HepG2 (cell line): ENCODE data around the gene CYP26A1. TPM values are rescaled to one million over a fixed set of nuclear protein-coding genes. Genes with fewer than 3 reads are reported as not detected.
A peak's percentile ranks its signal among the peaks of the same experiment; 100 is the strongest.

ENCODE experiments used
- ATAC-seq: fragments of 200-7000 bp; cut with Tn5 transposase; 3 replicates; pipeline ENCODE4 v1.9.1; 2020; ENCODE audit warnings: mild to moderate bottlenecking, moderate library complexity
- BruUV-seq: library from RNA; stranded (reverse); fragments of 400-500 nt; replicated peaks from 2 replicates; lab custom pipeline; 2021; lab: Mats Ljungman, UMichigan
- CTCF ChIA-PET: fragments of 300-600 bp; formaldehyde crosslinking; extraction: SDS; loops from one replicate; lab custom pipeline; 2021; ENCODE audit warnings: low total read pairs, inconsistent platforms, low intra/inter-chr PET ratio; lab: Yijun Ruan, JAX
- POLR2A ChIA-PET: fragments of 350-600 bp; sonication (Branson Sonifier 250); formaldehyde crosslinking; loops from one replicate; lab custom pipeline; 2020; ENCODE audit warnings: antibody characterized with exemption, inconsistent platforms; lab: Yijun Ruan, JAX
- DNase-seq: peaks from one replicate; pipeline ENCODE4 v3.0.0-alpha.2; 2015; ENCODE audit warnings: low spot score
- FAIRE-seq: peaks from 3 replicates; lab custom pipeline; 2011; peaks lifted over from hg19 to GRCh38; lab: Jason Lieb, UNC
- H2AFZ ChIP-seq: one replicate; pipeline ENCODE4 v1.6.1; 2011; ENCODE audit warnings: low read length, inconsistent platforms
- H3K27ac ChIP-seq: fragments of 300-600 bp; 3 replicates; pipeline ENCODE4 v1.8.0; 2011; ENCODE audit warnings: mixed run types, mild to moderate bottlenecking, mixed read lengths, low read length, inconsistent platforms; ENCODE audit not compliant: insufficient read depth; ENCODE audit errors: extremely low read length
- H3K27me3 ChIP-seq, 2 experiments: fragments of 200-600 bp in 1 of 2; 2 replicates in 1 of 2; 3 replicates in 1 of 2; pipeline versions ENCODE4 v1.6.0 to v1.8.0; 2011; ENCODE audit warnings: low read length in 2 of 2, mild to moderate bottlenecking in 2 of 2, moderate library complexity in 2 of 2, inconsistent platforms in 1 of 2; ENCODE audit not compliant: insufficient read depth in 2 of 2, control insufficient read depth in 1 of 2
- H3K36me3 ChIP-seq, 2 experiments: fragments of 200-600 bp in 1 of 2; replicated peaks in 1 of 2; 2 replicates in 1 of 2; 3 replicates in 1 of 2; pipeline versions ENCODE4 v1.5.1 to v1.8.0; 2011; ENCODE audit warnings: low read length in 2 of 2, inconsistent platforms in 1 of 2; ENCODE audit not compliant: insufficient read depth in 2 of 2, control insufficient read depth in 1 of 2
- H3K4me1 ChIP-seq: 2 replicates; pipeline ENCODE4 v1.5.1; 2012; ENCODE audit warnings: low read length, inconsistent platforms; ENCODE audit not compliant: insufficient read depth
- H3K4me2 ChIP-seq: 2 replicates; pipeline ENCODE4 v1.6.0; 2011; ENCODE audit warnings: low read depth, low read length, inconsistent platforms
- H3K4me3 ChIP-seq, 3 experiments: fragments of 200-600 bp in 1 of 3; sonication (generic), shearing (Covaris generic) in 1 of 3; replicated peaks in 1 of 3; 2 replicates each; pipeline ENCODE4 v1.5.1; 2011 to 2016; ENCODE audit warnings: low read length in 3 of 3, inconsistent platforms in 2 of 3, low read depth in 2 of 3, mild to moderate bottlenecking in 2 of 3, control low read depth in 1 of 3, mixed read lengths in 1 of 3; ENCODE audit not compliant: insufficient read depth in 1 of 3
- H3K79me2 ChIP-seq: one replicate; pipeline ENCODE4 v1.6.1; 2011; ENCODE audit warnings: low read length, inconsistent platforms; ENCODE audit not compliant: insufficient read depth
- H3K9ac ChIP-seq: 2 replicates; pipeline ENCODE4 v1.6.0; 2011; ENCODE audit warnings: mild to moderate bottlenecking, low read depth, low read length, inconsistent platforms; ENCODE audit not compliant: insufficient read depth
- H3K9me3 ChIP-seq: 2 replicates; pipeline ENCODE4 v1.5.1; 2012; ENCODE audit warnings: mild to moderate bottlenecking, low read length
- H4K20me1 ChIP-seq: 2 replicates; pipeline ENCODE4 v1.6.0; 2011; ENCODE audit warnings: inconsistent platforms, mild to moderate bottlenecking, low read length, moderate library complexity; ENCODE audit not compliant: insufficient read depth
- AKAP8 ChIP-seq: sonication (generic); formaldehyde crosslinking; IDR thresholded peaks from 2 replicates; pipeline ENCODE4 v1.5.1; 2020; ENCODE audit warnings: mild to moderate bottlenecking, missing genetic modification reagents
- ARID2 ChIP-seq: sonication (generic); formaldehyde crosslinking; IDR thresholded peaks from 2 replicates; pipeline ENCODE4 v1.8.1; 2022; ENCODE audit warnings: mild to moderate bottlenecking, missing genetic modification reagents, borderline replicate concordance
- DMAP1 ChIP-seq: IDR thresholded peaks from 2 replicates; pipeline ENCODE4 v1.6.1; 2016
- EP300 ChIP-seq, 3 experiments: sonication (generic) in 1 of 3; formaldehyde crosslinking in 1 of 3; IDR thresholded peaks; 2 replicates each; pipeline versions ENCODE4 v1.5.1 to v1.6.1; 2011 to 2020; ENCODE audit warnings: low read depth in 2 of 3, low read length in 2 of 3, borderline replicate concordance in 1 of 3, improper control_type of control experiment in 1 of 3, mild to moderate bottlenecking in 1 of 3, missing genetic modification reagents in 1 of 3, moderate library complexity in 1 of 3
- GMEB1 ChIP-seq: sonication (generic); formaldehyde crosslinking; IDR thresholded peaks from 2 replicates; pipeline ENCODE4 v1.5.1; 2020; ENCODE audit warnings: missing genetic modification reagents, mild to moderate bottlenecking, borderline replicate concordance
- GTF2F1 ChIP-seq: fragments of 150-350 bp; IDR thresholded peaks from 2 replicates; pipeline ENCODE4 v1.6.1; 2014; ENCODE audit warnings: low read length
- HNRNPLL ChIP-seq: fragments of 200-400 bp; formaldehyde crosslinking; IDR thresholded peaks from 2 replicates; pipeline ENCODE4 v1.6.1; 2017; ENCODE audit warnings: mild to moderate bottlenecking, low read depth, low read length; ENCODE audit not compliant: poor library complexity, severe bottlenecking
- MEIS2 ChIP-seq: sonication (generic); formaldehyde crosslinking; IDR thresholded peaks from 2 replicates; pipeline ENCODE4 v1.9.0; 2021; ENCODE audit warnings: mild to moderate bottlenecking, missing genetic modification reagents
- PCBP1 ChIP-seq: fragments of 200-400 bp; formaldehyde crosslinking; IDR thresholded peaks from 2 replicates; pipeline ENCODE4 v1.6.1; 2017; ENCODE audit warnings: mild to moderate bottlenecking, low read depth, low read length, borderline replicate concordance
- PHF8 ChIP-seq: sonication (generic); formaldehyde crosslinking; IDR thresholded peaks from 2 replicates; pipeline ENCODE4 v1.5.0; 2020; ENCODE audit warnings: missing genetic modification reagents
- SMAD3 ChIP-seq: sonication (generic); formaldehyde crosslinking; IDR thresholded peaks from 2 replicates; pipeline ENCODE4 v1.4.0; 2020; ENCODE audit warnings: missing genetic modification reagents
- SNAPC2 ChIP-seq: sonication (generic); formaldehyde crosslinking; IDR thresholded peaks from 2 replicates; pipeline ENCODE4 v1.8.1; 2022; ENCODE audit warnings: mild to moderate bottlenecking, missing genetic modification reagents
- TEAD3 ChIP-seq: optimal IDR thresholded peaks from 2 replicates; pipeline ENCODE3; 2016; ENCODE audit warnings: borderline replicate concordance
- ZFP62 ChIP-seq: sonication (generic); formaldehyde crosslinking; IDR thresholded peaks from 2 replicates; pipeline ENCODE4 v1.4.0; 2020; ENCODE audit warnings: missing genetic modification reagents
- ZMYM3 ChIP-seq: sonication (generic); formaldehyde crosslinking; IDR thresholded peaks from 2 replicates; pipeline ENCODE4 v1.5.1; 2020; ENCODE audit warnings: mild to moderate bottlenecking, missing genetic modification reagents
- ZNF296 ChIP-seq: sonication (generic); formaldehyde crosslinking; conservative IDR thresholded peaks from 2 replicates; pipeline ENCODE4 v1.5.0; 2020; ENCODE audit warnings: mild to moderate bottlenecking, missing genetic modification reagents
- ZNF564 ChIP-seq: sonication (generic); formaldehyde crosslinking; IDR thresholded peaks from 2 replicates; pipeline ENCODE4 v1.8.1; 2023; ENCODE audit warnings: mild to moderate bottlenecking, missing genetic modification reagents
- ZNF850 ChIP-seq: sonication (generic); formaldehyde crosslinking; conservative IDR thresholded peaks from 2 replicates; pipeline ENCODE4 v1.9.0; 2021; ENCODE audit warnings: mild to moderate bottlenecking, missing genetic modification reagents
- ZNF891 ChIP-seq: sonication (generic); formaldehyde crosslinking; IDR thresholded peaks from 2 replicates; pipeline ENCODE4 v1.5.0; 2020; ENCODE audit warnings: mild to moderate bottlenecking, missing genetic modification reagents
- WGBS: methylation state at CpG from one replicate; pipeline ENCODE4 v1.1.6; 2017; ENCODE audit warnings: low lambda C conversion rate; 5-methylcytosine and 5-hydroxymethylcytosine counted together
- in situ Hi-C: cut with HindIII; loops from 2 replicates; pipeline ENCODE4 v1.10.0; 2017; ENCODE audit warnings: low pct_unique_long_range_greater_than_20kb; ENCODE audit not compliant: extremely low pct_ligation_motif_present
- intact Hi-C: fragments of 100-400 bp; cut with micrococcal nuclease; formaldehyde crosslinking; loops from one replicate; pipeline ENCODE4 v1.10.0; 2022; ENCODE audit not compliant: unreplicated experiment
- polyA plus RNA-seq, 8 experiments: library from polyadenylated mRNA; depleted of rRNA in 3 of 8; stranded (reverse) in 7 of 8; unstranded in 1 of 8; fragments of >200 nt; fragmentation: Illumina TruSeq in 4 of 8; extraction: Trizol in 4 of 8; gene quantifications; 2 replicates each; pipeline versions ENCODE4 v1.2.1 to v1.2.3, GENCODE V29; 2011 to 2016; ENCODE audit warnings: low read depth in 4 of 8, missing spikeins in 1 of 8, mixed read lengths in 1 of 8; ENCODE audit not compliant: insufficient read depth in 1 of 8
- total RNA-seq, 5 experiments: library from RNA; depleted of rRNA; stranded (reverse); fragments of >200 nt; fragmentation: Illumina TruSeq; extraction: Trizol; gene quantifications; 2 replicates each; pipeline ENCODE4 v1.2.3, GENCODE V29; 2016; ENCODE audit warnings: low read depth in 1 of 5
- TF ChIP-seq, protein P1 (sequence below): conservative IDR thresholded peaks from 2 replicates; pipeline ENCODE4 v1.6.1; 2018; ENCODE audit warnings: missing genetic modification reagents
- TF ChIP-seq, protein P2 (sequence below): sonication (generic); IDR thresholded peaks from 2 replicates; pipeline ENCODE4 v1.6.1; 2016; ENCODE audit warnings: low read depth, borderline replicate concordance

The CYP26A1 gene
- total and polyA plus RNA-seq, 2 of the 13 experiments (the other 11 are each of a cell fraction or from before 2014, with no cell fraction given) = 0.15 TPM; not detected in 1

DNA sequence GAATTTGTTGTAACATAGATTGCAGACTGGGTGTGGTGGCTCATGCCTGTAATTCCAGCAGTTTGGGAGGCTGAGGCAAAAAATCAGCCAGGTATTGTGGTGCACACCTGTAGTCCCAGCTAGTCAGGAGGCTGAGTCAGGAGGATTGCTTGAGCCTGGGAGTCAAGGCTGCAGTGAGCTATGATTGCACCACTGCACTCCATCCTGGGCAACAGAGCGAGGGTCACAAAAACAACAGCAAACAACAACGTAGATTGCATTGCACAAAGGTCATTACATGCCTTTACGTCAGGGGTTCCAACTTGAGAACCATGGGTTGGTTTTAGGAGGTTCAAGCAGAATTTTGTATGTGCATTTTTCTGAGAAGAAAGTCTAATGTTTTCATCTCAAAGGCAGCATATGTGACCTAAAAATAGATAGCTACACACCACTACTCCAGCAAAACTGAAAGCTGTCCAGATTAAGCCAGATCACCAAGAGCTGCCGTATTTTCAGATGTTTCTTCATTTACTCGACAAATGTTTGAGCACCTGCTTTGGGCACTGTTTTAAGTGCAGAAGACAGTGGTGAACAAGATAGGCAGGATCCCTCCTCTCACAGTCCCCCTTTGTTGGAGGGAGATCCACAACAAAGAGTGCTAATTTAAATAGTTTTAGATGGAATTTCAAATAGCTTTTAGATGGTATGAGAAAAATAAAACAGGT lies 41.4 kb upstream of the CYP26A1 start (continued):
- TF ChIP-seq ZNF296 (no peak), GMEB1 (CRISPR knock-in tag) (no peak), ZMYM3 (CRISPR knock-in tag) (peak; percentile 94), SNAPC2 (CRISPR knock-in tag) (no peak), SMAD3 (CRISPR knock-in tag) (no peak), AKAP8 (CRISPR knock-in tag) (no peak), PHF8 (CRISPR knock-in tag) (no peak)

- H4K20me1 ChIP-seq = no peaks in the 10 kb centered on the region
- peak; percentile 64 for DNase-seq
- in situ Hi-C loops = no loop called here
- no peaks in the 10 kb centered on the region for H3K9me3 ChIP-seq
- peak overlapping the region; percentile 53 for H3K4me2 ChIP-seq
- H3K79me2 ChIP-seq = no peaks in the 10 kb centered on the region
- BruUV-seq = no TSS peak
- no peak overlapping the region for H2AFZ ChIP-seq
- no peak overlapping the region; the same call in 1 of the 2 replicates for H3K9ac ChIP-seq
- no peaks in the 10 kb centered on the region for H3K27me3 ChIP-seq
- FAIRE-seq = peak; percentile 37
- ATAC-seq = peak; percentile 92
- POLR2A ChIA-PET = no interaction called here
- H3K4me3 ChIP-seq = no peak overlapping the region
- CTCF ChIA-PET = no interaction called here
- intact Hi-C loops = loop anchor here (10.0 kb wide), 1 partner anchor 138 kb away; no protein-coding TSS in a partner anchor
- no peaks in the 10 kb centered on the region for H3K36me3 ChIP-seq
- 3% methylated on average over 1 of the region's 1 CpG for WGBS
- peaks cover 36% of the 10 kb centered on the region for H3K4me1 ChIP-seq
- peak overlapping the region; percentile 79 for H3K27ac ChIP-seq
- TF ChIP-seq, protein P1, sequence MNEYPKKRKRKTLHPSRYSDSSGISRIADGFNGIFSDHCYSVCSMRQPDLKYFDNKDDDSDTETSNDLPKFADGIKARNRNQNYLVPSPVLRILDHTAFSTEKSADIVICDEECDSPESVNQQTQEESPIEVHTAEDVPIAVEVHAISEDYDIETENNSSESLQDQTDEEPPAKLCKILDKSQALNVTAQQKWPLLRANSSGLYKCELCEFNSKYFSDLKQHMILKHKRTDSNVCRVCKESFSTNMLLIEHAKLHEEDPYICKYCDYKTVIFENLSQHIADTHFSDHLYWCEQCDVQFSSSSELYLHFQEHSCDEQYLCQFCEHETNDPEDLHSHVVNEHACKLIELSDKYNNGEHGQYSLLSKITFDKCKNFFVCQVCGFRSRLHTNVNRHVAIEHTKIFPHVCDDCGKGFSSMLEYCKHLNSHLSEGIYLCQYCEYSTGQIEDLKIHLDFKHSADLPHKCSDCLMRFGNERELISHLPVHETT (CRISPR knock-in tag) = no peak
- peak; percentile 79 for TF ChIP-seq TEAD3 (CRISPR knock-in tag)
- TF ChIP-seq MEIS2 (CRISPR knock-in tag) = no peak
- no peak for TF ChIP-seq ZNF850 (CRISPR knock-in tag)
- TF ChIP-seq, protein P2, sequence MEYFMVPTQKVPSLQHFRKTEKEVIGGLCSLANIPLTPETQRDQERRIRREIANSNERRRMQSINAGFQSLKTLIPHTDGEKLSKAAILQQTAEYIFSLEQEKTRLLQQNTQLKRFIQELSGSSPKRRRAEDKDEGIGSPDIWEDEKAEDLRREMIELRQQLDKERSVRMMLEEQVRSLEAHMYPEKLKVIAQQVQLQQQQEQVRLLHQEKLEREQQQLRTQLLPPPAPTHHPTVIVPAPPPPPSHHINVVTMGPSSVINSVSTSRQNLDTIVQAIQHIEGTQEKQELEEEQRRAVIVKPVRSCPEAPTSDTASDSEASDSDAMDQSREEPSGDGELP = no peak
- no peak for TF ChIP-seq PCBP1
- no peak for TF ChIP-seq ZNF564
- peak in 1 of 2 experiments; percentile 33; a peak in 2 of 4 replicates for TF ChIP-seq EP300 (IDR thresholded peaks at IDR 0.05; ENCODE audit: low read depth in 2 of 2, low read length in 2 of 2)
- TF ChIP-seq EP300 (CRISPR knock-in tag; IDR thresholded peaks at IDR 0.05; ENCODE audit: borderline replicate concordance) = no peak
- TF ChIP-seq DMAP1 (CRISPR knock-in tag) = 0 out of 2 replicates have a peak, but pooled peaks have one; percentile 21
- no peak for TF ChIP-seq ZNF891
- TF ChIP-seq HNRNPLL = no peak
- TF ChIP-seq ARID2 = no peak
- no peak for TF ChIP-seq ZFP62
- TF ChIP-seq GTF2F1 = no peak
These were observed 40.9 kb upstream of the CYP26A1 start for GRCh38 chr10:93032809-93033137.
